T-cell (primary cell): ENCODE data around the gene NUAK1. TPM values are rescaled to one million over a fixed set of nuclear protein-coding genes. Genes with fewer than 3 reads are reported as not detected.

Source experiments
- ATAC-seq, 4 experiments: fragments of 200-7000 bp in 3 of 4; fragments of 150-1000 bp in 1 of 4; cut with Tn5 transposase; replicated peaks in 1 of 4; 1 replicate in 3 of 4; 2 replicates in 1 of 4; pipeline ENCODE4 v1.10.0; 2021; ENCODE audit warnings: moderate library complexity in 3 of 4, mild to moderate bottlenecking in 2 of 4, moderate number of reproducible peaks in 1 of 4
- CTCF ChIA-PET, 2 donors: fragments of 300-600 bp; sonication (Branson Sonifier 250); formaldehyde crosslinking; loops; one replicate each; lab custom pipeline; 2022; ENCODE audit warnings: antibody characterized with exemption in 2 of 2; lab: Charles Lee
- POLR2A ChIA-PET, 2 donors: fragments of 300-600 bp; sonication (Branson Sonifier 250); formaldehyde crosslinking; loops; one replicate each; lab custom pipeline; 2022; ENCODE audit warnings: antibody characterized with exemption in 2 of 2; lab: Charles Lee
- DNase-seq, 35 experiments: peaks; one replicate each; pipeline versions ENCODE4 v3.0.0 to v3.0.0-alpha.2; 2013 to 2023
- H3K27ac ChIP-seq: one replicate; pipeline ENCODE4 v1.5.1; 2013; ENCODE audit warnings: low read length
- H3K27me3 ChIP-seq, 2 experiments: replicated peaks in 1 of 2; 1 replicate in 1 of 2; 2 replicates in 1 of 2; pipeline versions ENCODE4 v1.6.1 to v1.7.0; 2013; ENCODE audit warnings: low read length in 1 of 2, mixed read lengths in 1 of 2; ENCODE audit not compliant: control insufficient read depth in 2 of 2, insufficient read depth in 2 of 2; ENCODE audit errors: extremely low read depth in 1 of 2
- H3K36me3 ChIP-seq, 2 donors: 1 replicate in 1 of 2; 2 replicates in 1 of 2; pipeline versions ENCODE4 v1.6.1 to v1.7.0; 2013; ENCODE audit warnings: low read length in 1 of 2; ENCODE audit not compliant: control insufficient read depth in 2 of 2, insufficient read depth in 1 of 2; ENCODE audit errors: extremely low read depth in 1 of 2
- H3K4me1 ChIP-seq, 2 experiments: 1 replicate in 1 of 2; 2 replicates in 1 of 2; pipeline versions ENCODE4 v1.6.1 to v1.7.0; 2013; ENCODE audit warnings: low read length in 2 of 2, mixed read lengths in 1 of 2; ENCODE audit not compliant: insufficient read depth in 2 of 2, control insufficient read depth in 1 of 2; ENCODE audit errors: extremely low read depth in 1 of 2
- H3K4me3 ChIP-seq, 2 donors: 1 replicate in 1 of 2; 2 replicates in 1 of 2; pipeline versions ENCODE4 v1.5.1 to v1.7.0; 2013; ENCODE audit warnings: mild to moderate bottlenecking in 2 of 2, low read length in 1 of 2, moderate library complexity in 1 of 2; ENCODE audit not compliant: control insufficient read depth in 1 of 2; ENCODE audit errors: extremely low read depth in 1 of 2
- H3K9me3 ChIP-seq: 2 replicates; pipeline ENCODE4 v1.7.0; 2013
- H3K27ac Mint-ChIP-seq, 2 donors: one replicate each; pipeline ENCODE4 v1.8.0; 2020 to 2021; ENCODE audit warnings: mild to moderate bottlenecking in 2 of 2, mixed read lengths in 2 of 2
- H3K27me3 Mint-ChIP-seq, 2 donors: one replicate each; pipeline ENCODE4 v1.8.0; 2021 to 2022; ENCODE audit warnings: mixed read lengths in 2 of 2
- H3K36me3 Mint-ChIP-seq: one replicate; pipeline ENCODE4 v1.8.0; 2021; ENCODE audit warnings: mixed read lengths
- H3K4me1 Mint-ChIP-seq, 3 donors: one replicate each; pipeline ENCODE4 v1.8.0; 2020 to 2022; ENCODE audit warnings: mixed read lengths in 3 of 3, mild to moderate bottlenecking in 1 of 3
- H3K4me3 Mint-ChIP-seq, 3 donors: one replicate each; pipeline ENCODE4 v1.8.0; 2020 to 2022; ENCODE audit warnings: mild to moderate bottlenecking in 3 of 3, mixed read lengths in 3 of 3, moderate library complexity in 3 of 3
- H3K9me3 Mint-ChIP-seq, 3 donors: one replicate each; pipeline ENCODE4 v1.8.0; 2020 to 2022; ENCODE audit warnings: mixed read lengths in 3 of 3
- WGBS: methylation state at CpG from one replicate; pipeline ENCODE4 v1.1.5; 2013; ENCODE audit warnings: missing lambda C conversion rate; ENCODE audit not compliant: insufficient coverage; 5-methylcytosine and 5-hydroxymethylcytosine counted together
- total RNA-seq, 35 experiments: library from RNA in 6 of 35; stranded (reverse) in 6 of 35; fragments of 120-200 nt in 1 of 35; gene quantifications; one replicate each; pipeline versions ENCODE4 v1.2.1 to v1.2.4 and lab custom pipeline; 2013 to 2026

The NUAK1 gene
- total RNA-seq, 5 donors from 2014 or later (not counting 1 experiment from before 2014, with no cell fraction given): 0.25 to 0.50 (median 0.30) TPM

- Mint-ChIP-seq H3K36me3 (no peaks in the 10 kb centered on the region), H3K27ac (no peak overlapping the region), H3K27me3 (peaks cover 11 to 12% of the 10 kb centered on the region in 2 donors), H3K4me3 (no peak overlapping the region), H3K9me3 (no peaks in the 10 kb centered on the region), H3K4me1 (no peaks in the 10 kb centered on the region)
- H3K9me3 ChIP-seq: no peaks in the 10 kb centered on the region
- no peak overlapping the region for H3K4me3 ChIP-seq
- CTCF ChIA-PET: no interaction called here
- no peak overlapping the region for H3K27ac ChIP-seq
- POLR2A ChIA-PET: no interaction called here
- no peak for ATAC-seq
- no peaks in the 10 kb centered on the region for H3K4me1 ChIP-seq
- H3K36me3 ChIP-seq: no peaks in the 10 kb centered on the region
- no peak for DNase-seq
- 93% methylated on average over 2 of the region's 3 CpGs for WGBS
- H3K27me3 ChIP-seq: peaks cover 0 to 15% of the 10 kb centered on the region in 2 experiments
Observed at GRCh38 chr12:106179086-106179485, 40.3 kb upstream of the NUAK1 start.

GRCh38 chr12:106178562-106178961 lies 39.8 kb upstream of the NUAK1 start:
- H3K4me3 ChIP-seq: no peak overlapping the region
- H3K36me3 Mint-ChIP-seq: no peaks in the 10 kb centered on the region
- ATAC-seq (no peak), DNase-seq (no peak)
- WGBS: 90% methylated on average over 2 of the region's 6 CpGs
- ChIA-PET CTCF (no interaction called here), POLR2A (no interaction called here)
- H3K9me3 Mint-ChIP-seq: no peaks in the 10 kb centered on the region
- no peak overlapping the region for H3K27ac Mint-ChIP-seq
- no peaks in the 10 kb centered on the region for H3K36me3 ChIP-seq
- no peaks in the 10 kb centered on the region for H3K4me1 ChIP-seq
- peaks cover 11 to 12% of the 10 kb centered on the region in 2 donors for H3K27me3 Mint-ChIP-seq
- H3K27ac ChIP-seq: no peak overlapping the region
- no peaks in the 10 kb centered on the region for H3K4me1 Mint-ChIP-seq
- peaks cover 0 to 12% of the 10 kb centered on the region in 2 experiments for H3K27me3 ChIP-seq
- no peaks in the 10 kb centered on the region for H3K9me3 ChIP-seq
- no peak overlapping the region for H3K4me3 Mint-ChIP-seq

GRCh38 chr12:106176560-106176959 lies 37.8 kb upstream of the NUAK1 start:
- no peak overlapping the region for H3K4me3 ChIP-seq
- Mint-ChIP-seq H3K4me1 (no peaks in the 10 kb centered on the region), H3K9me3 (no peaks in the 10 kb centered on the region), H3K27me3 (peaks cover 9 to 12% of the 10 kb centered on the region in 2 donors), H3K36me3 (no peaks in the 10 kb centered on the region), H3K4me3 (no peak overlapping the region), H3K27ac (no peak overlapping the region)
- no CpG with 5 or more reads among the region's 3 CpGs for WGBS
- H3K27me3 ChIP-seq: peaks cover 0 to 9% of the 10 kb centered on the region in 2 experiments
- CTCF ChIA-PET: no interaction called here
- no peak for DNase-seq
- H3K36me3 ChIP-seq: no peaks in the 10 kb centered on the region
- no peak for ATAC-seq
- no peaks in the 10 kb centered on the region for H3K4me1 ChIP-seq
- POLR2A ChIA-PET: interaction anchor here in 1 of 2 donors (0.6 kb wide), 1 partner anchor 16 kb away, joined by 3 read pairs; no protein-coding TSS in a partner anchor
- no peak overlapping the region for H3K27ac ChIP-seq
- H3K9me3 ChIP-seq: no peaks in the 10 kb centered on the region

- H3K9me3 Mint-ChIP-seq: no peaks in the 10 kb centered on the region
- no peaks in the 10 kb centered on the region for H3K4me1 Mint-ChIP-seq
- no peaks in the 10 kb centered on the region for H3K9me3 ChIP-seq
- no peak overlapping the region for H3K27ac Mint-ChIP-seq
- no peaks in the 10 kb centered on the region for H3K36me3 ChIP-seq
- DNase-seq: no peak
- H3K36me3 Mint-ChIP-seq: no peaks in the 10 kb centered on the region
- H3K4me3 Mint-ChIP-seq: no peak overlapping the region
- no peak for ATAC-seq
- CTCF ChIA-PET: no interaction called here
- 82% methylated on average over 2 of the region's 5 CpGs for WGBS
- peaks cover 0 to 9% of the 10 kb centered on the region in 2 experiments for H3K27me3 ChIP-seq
- no peaks in the 10 kb centered on the region for H3K4me1 ChIP-seq
- no peak overlapping the region for H3K4me3 ChIP-seq
- H3K27me3 Mint-ChIP-seq: peaks cover 9% of the 10 kb centered on the region in 2 donors
- POLR2A ChIA-PET: no interaction called here
- no peak overlapping the region for H3K27ac ChIP-seq
Observed at GRCh38 chr12:106174876-106175275, 36.1 kb upstream of the NUAK1 start.

GRCh38 chr12:106173442-106173841 lies 34.7 kb upstream of the NUAK1 start:
- Histone ChIP-seq H3K27me3 (peaks cover 0 to 6% of the 10 kb centered on the region in 2 experiments), H3K36me3 (no peaks in the 10 kb centered on the region), H3K27ac (no peak overlapping the region), H3K9me3 (no peaks in the 10 kb centered on the region), H3K4me3 (no peak overlapping the region), H3K4me1 (no peaks in the 10 kb centered on the region)
- H3K36me3 Mint-ChIP-seq: no peaks in the 10 kb centered on the region
- ATAC-seq (no peak), DNase-seq (no peak)
- no CpG with 5 or more reads among the region's 1 CpG for WGBS
- no peak overlapping the region for H3K4me3 Mint-ChIP-seq
- no peak overlapping the region for H3K27ac Mint-ChIP-seq
- no peaks in the 10 kb centered on the region for H3K4me1 Mint-ChIP-seq
- no peaks in the 10 kb centered on the region for H3K9me3 Mint-ChIP-seq
- H3K27me3 Mint-ChIP-seq: peaks cover 9 to 16% of the 10 kb centered on the region in 2 donors
- POLR2A ChIA-PET: no interaction called here
- CTCF ChIA-PET: no interaction called here

- WGBS: 73% methylated on average over 3 of the region's 4 CpGs
- Mint-ChIP-seq H3K9me3 (peaks cover 0 to 9% (median 3%) of the 10 kb centered on the region in 3 donors), H3K4me3 (no peak overlapping the region), H3K4me1 (no peaks in the 10 kb centered on the region), H3K27me3 (peaks cover 6 to 24% of the 10 kb centered on the region in 2 donors), H3K36me3 (no peaks in the 10 kb centered on the region), H3K27ac (no peak overlapping the region)
- POLR2A ChIA-PET: no interaction called here
- Histone ChIP-seq H3K4me1 (no peaks in the 10 kb centered on the region), H3K9me3 (no peaks in the 10 kb centered on the region), H3K27me3 (no peaks in the 10 kb centered on the region), H3K4me3 (no peak overlapping the region), H3K27ac (no peak overlapping the region), H3K36me3 (no peaks in the 10 kb centered on the region)
- ATAC-seq (no peak), DNase-seq (no peak)
- CTCF ChIA-PET: no interaction called here
Observed at GRCh38 chr12:106171117-106171750, 32.5 kb upstream of the NUAK1 start.
